ENCODE results near the gene PDZK1IP1.
"Not testable (repeated sequence)": the region's sequence is repeated elsewhere in the genome, so short reads cannot be mapped to it uniquely, and the experiment has no call there.

GRCh38 chr1:47146495-47146894, 43.3 kb downstream of the PDZK1IP1 start:
- not testable (repeated sequence) for TF ChIP-seq POLR2A, CTCF (IDR thresholded peaks at IDR 0.05)

Measured in heart left ventricle (tissue), 13 donors.